Fibroblast of villous mesenchyme (primary cell): ENCODE results near the gene MSANTD1. TPM values are rescaled to one million over a fixed set of nuclear protein-coding genes. Genes with fewer than 3 reads are reported as not detected.

Source experiments
- DNase-seq: peaks from one replicate; pipeline ENCODE4 v3.0.0-alpha.2; 2010; ENCODE audit warnings: low read depth
- H3K4me3 ChIP-seq: 2 replicates; pipeline ENCODE4 v1.5.1; 2011; ENCODE audit warnings: low read depth, mild to moderate bottlenecking, low read length
- CTCF ChIP-seq: IDR thresholded peaks from 2 replicates; pipeline ENCODE4 v1.5.1; 2012; ENCODE audit warnings: low read depth, mild to moderate bottlenecking, low read length; ENCODE audit not compliant: insufficient read depth
- total RNA-seq: library from RNA; depleted of rRNA; stranded (reverse); fragments of >200 nt; gene quantifications from 2 replicates; pipeline ENCODE4 v1.2.3, GENCODE V29; 2012

MSANTD1 gene
- total RNA-seq, 1 donor, result 0.86 TPM

GRCh38 chr4:3247399-3248177 is 1.4 kb upstream of the MSANTD1 start:
- no peak for TF ChIP-seq CTCF
- H3K4me3 ChIP-seq, result no peak overlapping the region
- no peak for DNase-seq

- H3K4me3 ChIP-seq, result no peak overlapping the region
- TF ChIP-seq CTCF, result no peak
- DNase-seq, result no peak
Observed at GRCh38 chr4:3248178-3248480, 830 bp upstream of the MSANTD1 start.

GRCh38 chr4:3249711-3250437 is 915 bp downstream of the MSANTD1 start:
- no peak overlapping the region for H3K4me3 ChIP-seq
- DNase-seq, result no peak
- TF ChIP-seq CTCF, result no peak

GRCh38 chr4:3250438-3250955 is 1.5 kb downstream of the MSANTD1 start:
- DNase-seq, result no peak
- H3K4me3 ChIP-seq, result no peak overlapping the region
- no peak for TF ChIP-seq CTCF

- no peak for TF ChIP-seq CTCF
- H3K4me3 ChIP-seq, result no peak overlapping the region
- DNase-seq, result no peak
Observed at GRCh38 chr4:3250956-3251690, 2.2 kb downstream of the MSANTD1 start.

- TF ChIP-seq CTCF, result no peak
- no peak for DNase-seq
- H3K4me3 ChIP-seq, result no peak overlapping the region
Observed at GRCh38 chr4:3251691-3252479, 2.9 kb downstream of the MSANTD1 start.
